Measurements from ENCODE around the gene ZCCHC9. TPM values are rescaled to one million over a fixed set of nuclear protein-coding genes. Genes with fewer than 3 reads are reported as not detected.

ZCCHC9 gene
- total RNA-seq, 6 experiments from 2014 or later, result 26.8 to 33.9 (median 31.7) TPM

DNA sequence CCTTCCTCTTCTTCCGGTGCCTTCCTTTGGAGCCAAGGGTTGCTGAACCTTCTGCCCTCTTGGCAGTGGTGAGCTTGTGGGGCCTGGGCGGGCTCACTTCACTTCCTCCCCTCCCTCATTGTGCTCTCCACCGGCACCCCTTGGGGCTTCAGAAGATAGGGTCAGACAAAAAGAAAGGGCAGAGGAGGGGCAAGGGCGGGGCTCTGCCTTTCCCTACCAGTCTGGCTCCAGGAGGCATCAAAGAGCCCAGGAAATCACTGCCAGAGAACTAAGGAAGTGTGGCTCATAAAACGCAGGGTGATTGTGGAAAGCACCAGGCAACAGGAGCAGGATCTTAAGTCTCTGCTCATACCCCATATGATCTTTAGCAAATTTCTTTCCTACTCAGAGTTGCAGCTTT lies 57.7 kb downstream of the ZCCHC9 start:
- peaks cover 7% of the 10 kb centered on the region; the same call in 1 of the 2 replicates for H3K27me3 Mint-ChIP-seq (ENCODE audit: insufficient read depth)
- no peaks in the 10 kb centered on the region for H3K36me3 Mint-ChIP-seq (ENCODE audit: low read depth)
- no peak for DNase-seq
- H3K27ac Mint-ChIP-seq, result no peak overlapping the region
- no peak overlapping the region for H3K4me3 Mint-ChIP-seq
- H3K4me1 Mint-ChIP-seq (ENCODE audit: low read depth), result no peaks in the 10 kb centered on the region
- TF ChIP-seq, protein P1, sequence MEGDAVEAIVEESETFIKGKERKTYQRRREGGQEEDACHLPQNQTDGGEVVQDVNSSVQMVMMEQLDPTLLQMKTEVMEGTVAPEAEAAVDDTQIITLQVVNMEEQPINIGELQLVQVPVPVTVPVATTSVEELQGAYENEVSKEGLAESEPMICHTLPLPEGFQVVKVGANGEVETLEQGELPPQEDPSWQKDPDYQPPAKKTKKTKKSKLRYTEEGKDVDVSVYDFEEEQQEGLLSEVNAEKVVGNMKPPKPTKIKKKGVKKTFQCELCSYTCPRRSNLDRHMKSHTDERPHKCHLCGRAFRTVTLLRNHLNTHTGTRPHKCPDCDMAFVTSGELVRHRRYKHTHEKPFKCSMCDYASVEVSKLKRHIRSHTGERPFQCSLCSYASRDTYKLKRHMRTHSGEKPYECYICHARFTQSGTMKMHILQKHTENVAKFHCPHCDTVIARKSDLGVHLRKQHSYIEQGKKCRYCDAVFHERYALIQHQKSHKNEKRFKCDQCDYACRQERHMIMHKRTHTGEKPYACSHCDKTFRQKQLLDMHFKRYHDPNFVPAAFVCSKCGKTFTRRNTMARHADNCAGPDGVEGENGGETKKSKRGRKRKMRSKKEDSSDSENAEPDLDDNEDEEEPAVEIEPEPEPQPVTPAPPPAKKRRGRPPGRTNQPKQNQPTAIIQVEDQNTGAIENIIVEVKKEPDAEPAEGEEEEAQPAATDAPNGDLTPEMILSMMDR (IDR thresholded peaks at IDR 0.05), result no peak
- no peaks in the 10 kb centered on the region for H3K9me3 Mint-ChIP-seq

DNA sequence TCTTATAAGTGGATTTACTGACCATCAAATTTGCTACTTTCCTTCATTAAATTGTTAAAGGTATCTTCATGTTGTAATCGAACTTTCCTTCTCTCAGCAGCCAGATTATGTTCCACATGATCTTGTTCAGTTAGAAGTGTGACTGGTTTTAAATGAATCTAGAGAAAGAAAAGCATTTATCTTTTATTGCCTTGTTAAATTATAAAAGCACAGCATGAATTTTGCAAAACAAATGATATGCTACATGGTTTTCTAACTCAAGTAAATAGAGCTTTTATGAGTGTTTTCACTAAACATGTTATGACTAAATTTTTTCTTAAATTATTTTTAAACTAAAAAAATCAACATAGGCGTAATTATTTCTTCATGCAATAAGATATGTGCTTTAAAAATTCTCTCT lies 58.5 kb downstream of the ZCCHC9 start:
- Mint-ChIP-seq H3K9me3 (no peaks in the 10 kb centered on the region), H3K27ac (no peak overlapping the region), H3K27me3 (ENCODE audit: insufficient read depth) (peaks cover 7% of the 10 kb centered on the region; the same call in 1 of the 2 replicates), H3K36me3 (ENCODE audit: low read depth) (no peaks in the 10 kb centered on the region), H3K4me3 (no peak overlapping the region), H3K4me1 (ENCODE audit: low read depth) (no peaks in the 10 kb centered on the region)
- TF ChIP-seq, protein P1 (IDR thresholded peaks at IDR 0.05), result no peak
- DNase-seq, result no peak

DNA sequence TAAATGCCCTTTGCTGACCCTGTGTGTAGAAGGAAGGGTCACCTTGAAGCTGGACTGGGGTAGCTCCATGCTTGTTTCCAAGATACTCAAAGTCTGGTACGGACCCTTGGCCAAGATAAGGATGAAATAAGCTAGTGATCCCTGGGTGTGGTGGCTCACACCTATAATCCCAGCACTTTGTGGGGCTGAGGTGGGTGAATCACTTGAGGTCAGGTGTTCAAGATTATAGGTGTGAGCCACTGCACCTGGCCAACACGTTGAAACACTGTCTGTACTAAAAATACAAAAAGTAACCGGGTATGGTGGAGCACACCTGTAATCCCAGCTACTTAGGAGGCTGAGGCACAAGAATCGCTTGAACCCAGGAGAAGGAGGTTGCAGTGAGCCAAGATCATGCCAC lies 59.3 kb downstream of the ZCCHC9 start:
- Mint-ChIP-seq H3K27ac (no peak overlapping the region), H3K9me3 (no peaks in the 10 kb centered on the region), H3K36me3 (ENCODE audit: low read depth) (no peaks in the 10 kb centered on the region), H3K4me1 (ENCODE audit: low read depth) (no peaks in the 10 kb centered on the region), H3K4me3 (no peak overlapping the region), H3K27me3 (ENCODE audit: insufficient read depth) (peaks cover 7% of the 10 kb centered on the region; the same call in 1 of the 2 replicates)
- DNase-seq, result no peak
- TF ChIP-seq, protein P1 (IDR thresholded peaks at IDR 0.05), result no peak

DNA sequence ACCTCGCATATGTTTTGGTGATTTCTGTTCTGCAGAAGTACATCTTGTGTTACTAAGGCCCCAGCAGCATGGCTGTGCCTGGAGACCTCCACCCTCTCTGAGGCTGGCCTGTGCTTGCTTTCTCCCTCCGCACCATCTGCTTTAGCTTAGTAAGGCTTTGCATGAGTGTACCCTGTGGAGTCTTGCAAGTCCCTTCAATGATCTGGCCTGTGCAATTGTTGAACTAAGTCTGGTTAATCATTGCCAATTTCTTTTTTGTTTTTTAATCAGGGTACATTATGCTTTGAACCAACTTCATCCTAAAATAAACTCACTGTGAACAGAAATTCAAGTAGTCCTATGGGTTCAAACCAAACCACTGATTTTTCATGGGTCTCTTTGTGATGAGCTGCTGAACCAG lies 60.2 kb downstream of the ZCCHC9 start:
- H3K27ac Mint-ChIP-seq, result no peak overlapping the region
- H3K36me3 Mint-ChIP-seq (ENCODE audit: low read depth), result no peaks in the 10 kb centered on the region
- DNase-seq, result no peak
- peaks cover 7% of the 10 kb centered on the region; the same call in 1 of the 2 replicates for H3K27me3 Mint-ChIP-seq (ENCODE audit: insufficient read depth)
- H3K9me3 Mint-ChIP-seq, result no peaks in the 10 kb centered on the region
- no peaks in the 10 kb centered on the region for H3K4me1 Mint-ChIP-seq (ENCODE audit: low read depth)
- TF ChIP-seq, protein P1 (IDR thresholded peaks at IDR 0.05), result no peak
- no peak overlapping the region for H3K4me3 Mint-ChIP-seq

Other genes with a start within 250 kb of the ZCCHC9 start
- gene CKMT2, start 68.3 kb upstream of the ZCCHC9 start, total RNA-seq (2021; fragmentation: NEBNext Ultra II Directional; extraction: Animal tissue kit (Norgen Biotek cat#: 25700)), result not detected
- gene ACOT12, start 92.5 kb downstream of the ZCCHC9 start, total RNA-seq (2021; fragmentation: NEBNext Ultra II Directional; extraction: Animal tissue kit (Norgen Biotek cat#: 25700)), result not detected